ENCODE measurements around the gene TRRAP.
"Not testable (repeated sequence)": the region's sequence is repeated elsewhere in the genome, so short reads cannot be mapped to it uniquely, and the experiment has no call there.

Gene TRRAP

DNA sequence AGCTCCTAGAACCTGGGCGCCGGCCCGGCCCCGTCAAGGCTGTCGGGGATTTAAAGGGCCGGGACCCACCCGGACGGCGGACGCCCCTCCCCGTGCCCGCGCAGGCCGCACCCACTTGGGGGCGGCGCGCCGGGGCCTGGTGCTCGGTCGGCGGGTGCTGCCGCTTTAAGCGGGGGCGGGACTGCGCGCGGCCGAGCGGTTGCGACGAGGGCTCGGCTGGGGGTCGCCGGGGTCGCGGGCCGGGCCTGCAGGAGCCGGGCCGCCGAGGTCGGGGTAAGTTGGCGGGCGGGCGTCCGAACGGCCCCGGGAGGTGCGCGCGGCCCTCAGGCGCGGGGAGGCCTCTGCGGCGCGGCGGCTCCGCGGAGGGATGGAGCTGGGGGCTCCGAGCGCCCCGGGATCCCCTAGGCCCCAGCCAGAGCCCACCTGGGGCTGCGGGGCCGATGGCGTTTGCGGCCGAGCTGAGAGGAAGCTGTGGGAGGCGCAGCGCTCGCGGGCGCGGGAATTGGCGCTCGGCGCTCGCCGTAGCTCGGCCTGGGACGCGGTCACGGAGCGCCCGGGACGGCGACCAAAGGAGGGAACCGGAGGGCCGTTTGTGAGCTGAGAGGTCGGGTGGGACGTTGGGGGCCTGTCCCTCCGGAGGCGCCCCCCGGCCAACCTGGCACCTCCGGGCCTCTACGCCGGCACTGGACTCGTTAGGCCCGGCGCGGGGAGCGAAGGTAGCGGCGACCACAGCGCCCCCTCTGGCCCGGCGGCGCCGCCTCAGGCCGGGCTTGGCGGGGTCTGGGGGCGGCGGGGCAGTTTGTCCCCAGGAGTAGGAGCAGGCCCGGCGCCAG, at the start of gene TRRAP:
TRRAP (plus strand) TSS at position 168 of the 833 bp plus-strand sequence. CDS start 2,619 bp downstream, outside the sequence.
- DNase-seq, result peak; percentile 75

- DNase-seq, result no peak
These were observed 47.3 kb upstream of the TRRAP start for GRCh38 chr7:98830972-98831548.

DNA sequence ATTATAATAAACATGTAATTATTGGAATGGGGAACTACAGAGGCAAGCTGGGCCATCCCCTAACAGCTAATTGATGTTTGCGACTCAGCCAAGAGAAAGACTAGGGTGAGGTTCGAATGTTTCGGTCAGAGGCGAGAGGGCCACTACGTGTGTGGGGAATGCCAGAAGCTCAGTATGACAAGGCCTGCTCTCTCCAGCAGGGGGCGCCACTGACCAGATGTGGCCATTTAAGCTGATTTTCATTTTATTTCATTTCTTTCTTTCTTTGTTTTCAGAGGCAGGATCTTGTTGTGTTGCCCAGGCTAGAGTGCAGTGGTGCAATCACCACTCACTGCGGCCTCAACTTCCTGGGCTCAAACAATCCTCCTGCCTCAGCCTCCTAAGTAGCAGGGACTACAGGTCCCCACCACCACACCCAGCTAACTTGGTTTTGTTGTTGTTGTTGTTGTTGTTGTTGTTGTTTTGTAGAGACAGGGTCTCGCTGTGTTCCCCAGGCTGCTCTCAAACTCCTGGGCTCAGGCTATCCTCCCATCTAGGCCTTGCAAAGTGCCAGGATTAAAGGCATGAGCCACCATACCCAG, 46.6 kb upstream of the TRRAP start:
- DNase-seq, result no peak

GRCh38 chr7:98833022-98833421, 45.3 kb upstream of the TRRAP start:
- no peak for DNase-seq

GRCh38 chr7:98834949-98835348, 43.4 kb upstream of the TRRAP start:
- DNase-seq, result no peak

GRCh38 chr7:98836811-98837629, 41.3 kb upstream of the TRRAP start:
- peak; percentile 34 for DNase-seq

- DNase-seq, result no peak
These were observed 40.7 kb upstream of the TRRAP start for GRCh38 chr7:98837630-98837972.

- no peak for DNase-seq
These were observed 38.2 kb upstream of the TRRAP start for GRCh38 chr7:98840096-98840495.

DNA sequence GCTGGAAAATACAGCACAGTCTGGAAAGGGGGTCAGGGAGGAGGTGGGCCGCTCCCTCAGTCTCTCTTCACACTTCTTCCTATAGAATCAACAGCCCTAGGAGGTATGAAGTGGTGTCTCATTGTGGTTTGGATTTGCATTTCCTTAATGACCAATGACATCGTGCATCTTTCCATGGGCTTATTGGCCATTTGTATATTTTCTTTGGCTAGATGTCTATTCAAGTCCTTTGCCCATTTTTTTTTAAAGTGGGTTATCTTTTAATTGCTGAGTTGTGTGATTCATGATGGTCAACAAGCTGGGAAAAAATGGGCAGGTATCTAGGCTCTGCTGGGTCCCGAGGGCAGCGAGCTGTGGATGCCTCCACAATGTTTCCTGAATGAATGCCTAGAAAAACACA, 37.6 kb upstream of the TRRAP start:
- peak; percentile 31 for DNase-seq

GRCh38 chr7:98841179-98841997, 36.9 kb upstream of the TRRAP start:
- peak; percentile 60 for DNase-seq

GRCh38 chr7:98842552-98842951, 35.8 kb upstream of the TRRAP start:
- not testable (repeated sequence) for DNase-seq

GRCh38 chr7:98848918-98849317, 29.4 kb upstream of the TRRAP start:
- DNase-seq, result no peak

DNA sequence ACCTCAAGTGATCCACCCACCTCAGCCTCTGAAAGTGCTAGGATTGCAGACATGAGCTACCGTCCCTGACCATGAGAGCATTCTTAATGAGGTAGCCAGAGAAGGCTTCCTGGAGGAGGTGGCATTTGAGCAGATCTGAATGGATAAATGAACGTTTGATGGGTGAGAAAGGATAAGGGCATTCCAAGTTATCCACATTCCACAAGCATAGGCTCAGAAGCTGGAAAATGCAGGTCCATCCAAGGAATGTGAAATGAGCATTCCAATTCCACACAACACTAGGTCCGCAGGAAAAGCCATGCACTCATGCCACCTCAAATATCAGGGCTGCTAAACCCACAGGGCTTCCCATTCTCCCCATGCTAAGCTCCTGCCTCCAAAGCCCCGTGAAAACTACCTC, 25.5 kb upstream of the TRRAP start:
- peak; percentile 85 for DNase-seq

DNA sequence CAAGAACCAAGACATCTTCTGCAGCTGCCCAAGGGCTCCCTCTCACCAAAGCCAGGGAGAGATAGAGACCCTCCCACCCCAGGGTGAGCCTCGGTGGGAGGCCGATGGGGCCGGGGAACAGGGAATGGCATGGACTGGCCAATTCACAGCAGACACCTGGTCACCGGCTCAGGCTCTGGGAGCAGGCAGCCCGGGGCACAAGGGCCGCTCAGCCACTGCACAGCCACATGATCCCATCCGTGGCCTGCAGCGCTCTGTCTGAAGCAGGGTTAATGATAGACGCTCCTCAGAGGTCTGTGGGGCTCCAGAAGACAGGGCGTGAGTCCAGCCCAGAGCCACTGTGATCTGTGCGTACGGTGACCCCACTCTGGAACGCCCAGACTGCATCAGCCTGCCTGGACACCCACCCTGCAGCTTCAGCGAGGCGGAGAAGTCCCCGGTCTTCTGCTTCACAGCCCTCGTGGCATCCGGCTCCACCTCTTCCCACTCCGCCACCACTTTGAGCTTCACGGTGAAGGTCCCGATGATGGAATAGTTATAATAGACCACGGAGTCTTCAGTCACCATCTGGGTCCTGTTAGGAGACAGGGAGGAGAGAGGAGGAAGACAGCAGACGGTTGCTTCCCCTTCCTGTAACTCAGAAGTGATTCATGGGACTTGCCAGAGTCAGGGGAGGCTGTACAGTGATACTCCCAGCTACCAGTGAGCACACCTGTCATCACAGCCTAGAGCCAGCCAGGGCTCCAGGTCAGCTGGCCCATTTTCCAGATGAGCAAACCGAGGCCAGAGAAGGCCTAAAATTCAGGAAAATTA, 22.5 kb upstream of the TRRAP start:
- DNase-seq, result peak; percentile 73

DNA sequence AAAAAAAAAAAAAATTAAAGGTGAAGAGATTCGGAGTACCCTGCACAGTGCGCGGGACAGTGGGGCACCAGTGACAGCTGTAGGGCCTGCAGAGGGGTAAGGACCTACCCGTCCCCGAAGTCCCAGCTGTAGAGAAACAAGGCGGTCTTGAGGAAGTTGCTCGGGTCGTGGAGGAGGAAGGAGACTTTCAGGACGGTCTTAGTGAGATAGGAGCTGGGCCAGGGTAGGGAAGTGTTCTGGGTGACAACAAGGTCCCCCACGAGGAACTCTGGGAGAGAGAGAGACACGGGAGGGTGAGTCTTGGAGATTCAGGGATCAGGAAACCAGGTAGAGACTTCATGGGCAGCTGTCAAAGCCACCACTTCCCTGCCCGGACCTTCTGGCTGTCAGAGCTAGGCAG, 18.3 kb upstream of the TRRAP start:
- DNase-seq, result no peak

GRCh38 chr7:98862203-98862602, 16.1 kb upstream of the TRRAP start:
- DNase-seq, result no peak

GRCh38 chr7:98862716-98863420, 15.5 kb upstream of the TRRAP start:
- DNase-seq, result no peak

- no peak for DNase-seq
These were observed 14.7 kb upstream of the TRRAP start for GRCh38 chr7:98863601-98864000.

- DNase-seq, result no peak
These were observed 13.4 kb upstream of the TRRAP start for GRCh38 chr7:98864731-98865453.

DNA sequence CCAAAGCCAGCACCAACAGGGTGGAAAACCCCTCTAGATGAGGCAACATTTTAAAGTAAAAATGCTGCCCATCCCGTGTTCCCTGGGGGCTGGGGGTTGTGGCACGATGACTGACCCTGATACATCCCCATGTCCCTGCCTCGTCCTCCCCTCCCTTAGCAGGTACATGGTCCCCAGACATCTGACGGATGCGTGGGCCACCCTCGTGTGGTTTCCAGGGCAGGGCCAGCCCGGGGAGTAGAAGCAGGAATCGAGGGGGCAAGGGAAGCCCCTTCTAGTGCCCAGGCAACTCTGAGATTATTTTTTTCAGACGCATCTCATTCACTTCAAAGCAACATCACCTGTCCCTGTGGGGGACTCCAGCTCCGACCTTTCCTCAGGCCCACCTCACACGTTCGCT, 12.0 kb upstream of the TRRAP start:
- no peak for DNase-seq
